SK-N-SH (cell line): Measurements from ENCODE around the gene OGDHL. TPM values are rescaled to one million over a fixed set of nuclear protein-coding genes. Genes with fewer than 3 reads are reported as not detected.

ENCODE experiments used
- CTCF ChIA-PET: fragments of 300-600, 350-600 bp; formaldehyde crosslinking; extraction: SDS; loops from one replicate; lab custom pipeline; 2021; lab: Yijun Ruan, JAX
- POLR2A ChIA-PET: fragments of 350-600 bp; sonication (Branson Sonifier 250); formaldehyde crosslinking; extraction: SDS; loops from one replicate; lab custom pipeline; 2020; ENCODE audit warnings: antibody characterized with exemption, inconsistent platforms; lab: Yijun Ruan, JAX
- DNase-seq: peaks from one replicate; pipeline ENCODE4 v3.0.0; 2012
- H2AFZ ChIP-seq: fragments of 200-600 bp; sonication (generic); 2 replicates; pipeline ENCODE4 v1.8.1; 2016; ENCODE audit warnings: antibody characterized with exemption, mild to moderate bottlenecking, low read depth
- H3F3A ChIP-seq: fragments of 200-600 bp; sonication (generic); replicated peaks from 2 replicates; pipeline ENCODE3; 2016; ENCODE audit warnings: antibody characterized with exemption, mild to moderate bottlenecking; ENCODE audit not compliant: insufficient read depth
- H3K27ac ChIP-seq, 2 experiments: fragments of 200-500 bp in 1 of 2; fragments of 200-600 bp in 1 of 2; sonication (Bioruptor generic) in 1 of 2; sonication (generic), shearing (Covaris generic) in 1 of 2; 2 replicates each; pipeline versions ENCODE4 v1.5.1 to v1.6.1; 2014 to 2016; ENCODE audit warnings: low read depth in 2 of 2, inconsistent platforms in 1 of 2, low read length in 1 of 2, mild to moderate bottlenecking in 1 of 2, mixed read lengths in 1 of 2
- H3K27me3 ChIP-seq: fragments of 200-600 bp; sonication (generic), shearing (Covaris generic); 2 replicates; pipeline ENCODE4 v1.6.1; 2016; ENCODE audit warnings: mixed run types; ENCODE audit not compliant: insufficient read depth
- H3K36me3 ChIP-seq, 2 experiments: fragments of 200-500 bp in 1 of 2; fragments of 200-600 bp in 1 of 2; sonication (Bioruptor generic) in 1 of 2; sonication (generic) in 1 of 2; replicated peaks in 1 of 2; 2 replicates each; pipeline versions ENCODE3 to v1.5.1; 2014 to 2016; ENCODE audit warnings: low read length in 1 of 2, mild to moderate bottlenecking in 1 of 2; ENCODE audit not compliant: insufficient read depth in 2 of 2, control insufficient read depth in 1 of 2
- H3K4me1 ChIP-seq, 2 experiments: fragments of 200-500 bp in 1 of 2; fragments of 200-600 bp in 1 of 2; sonication (Bioruptor generic) in 1 of 2; sonication (generic), shearing (Covaris generic) in 1 of 2; 2 replicates each; pipeline versions ENCODE4 v1.5.1 to v1.6.1; 2014 to 2016; ENCODE audit warnings: low read depth in 1 of 2, low read length in 1 of 2, mixed run types in 1 of 2; ENCODE audit not compliant: insufficient read depth in 2 of 2, control insufficient read depth in 1 of 2
- H3K4me2 ChIP-seq: fragments of 200-600 bp; sonication (generic), shearing (Covaris generic); 2 replicates; pipeline ENCODE4 v1.6.1; 2017; ENCODE audit warnings: mixed run types
- H3K4me3 ChIP-seq, 2 experiments: fragments of 200-500 bp in 1 of 2; fragments of 200-600 bp in 1 of 2; sonication (Bioruptor generic) in 1 of 2; sonication (generic), shearing (Covaris generic) in 1 of 2; 2 replicates each; pipeline versions ENCODE4 v1.5.1 to v1.8.1; 2014 to 2016; ENCODE audit warnings: low read depth in 2 of 2, inconsistent platforms in 1 of 2, low read length in 1 of 2, mild to moderate bottlenecking in 1 of 2, mixed read lengths in 1 of 2, moderate library complexity in 1 of 2
- H3K79me2 ChIP-seq: fragments of 200-600 bp; sonication (generic); 2 replicates; pipeline ENCODE4 v1.8.1; 2017; ENCODE audit warnings: mild to moderate bottlenecking; ENCODE audit not compliant: insufficient read depth
- H3K9ac ChIP-seq: fragments of 200-600 bp; sonication (generic); 2 replicates; pipeline ENCODE4 v1.6.1; 2017; ENCODE audit warnings: mixed run types
- H3K9me2 ChIP-seq: fragments of 200-600 bp; sonication (generic); 2 replicates; pipeline ENCODE4 v1.6.1; 2017; ENCODE audit warnings: mixed run types
- H3K9me3 ChIP-seq: fragments of 200-600 bp; sonication (generic); 2 replicates; pipeline ENCODE4 v1.6.1; 2017; ENCODE audit warnings: mixed run types, mild to moderate bottlenecking, moderate library complexity
- H4K20me1 ChIP-seq: fragments of 200-600 bp; sonication (generic); 2 replicates; pipeline ENCODE4 v1.6.1; 2017; ENCODE audit warnings: mild to moderate bottlenecking, mixed run types; ENCODE audit not compliant: insufficient read depth
- CHD2 ChIP-seq: fragments of 150-350 bp; IDR thresholded peaks from 2 replicates; pipeline ENCODE4 v1.6.1; 2018; ENCODE audit warnings: low read length; ENCODE audit not compliant: partially characterized antibody
- ELF1 ChIP-seq: IDR thresholded peaks from 2 replicates; pipeline ENCODE4 v1.4.0; 2012
- FOSL2 ChIP-seq: IDR thresholded peaks from 2 replicates; pipeline ENCODE4 v1.4.0; 2012; ENCODE audit warnings: low read depth, mild to moderate bottlenecking, moderate library complexity, borderline replicate concordance
- FOXJ3 ChIP-seq: sonication (generic); formaldehyde crosslinking; IDR thresholded peaks from 2 replicates; pipeline ENCODE4 v1.5.1; 2020; ENCODE audit warnings: mild to moderate bottlenecking, missing genetic modification reagents
- JUND ChIP-seq: IDR thresholded peaks from 2 replicates; pipeline ENCODE4 v1.4.0; 2012
- NRF1 ChIP-seq: IDR thresholded peaks from 2 replicates; pipeline ENCODE4 v1.6.1; 2012; ENCODE audit warnings: low read depth, mild to moderate bottlenecking, low read length
- POLR2AphosphoS5 ChIP-seq: IDR thresholded peaks from 2 replicates; pipeline ENCODE4 v1.6.1; 2012; ENCODE audit warnings: low read depth, low read length
- RCOR1 ChIP-seq: fragments of 150-350 bp; IDR thresholded peaks from 2 replicates; pipeline ENCODE4 v1.6.1; 2017; ENCODE audit warnings: antibody characterized with exemption, low read length
- WGBS: methylation state at CpG from one replicate; pipeline ENCODE4 v1.1.6; 2017; ENCODE audit warnings: low lambda C conversion rate; 5-methylcytosine and 5-hydroxymethylcytosine counted together
- polyA plus RNA-seq, 3 experiments: library from polyadenylated mRNA; depleted of rRNA; stranded (reverse); fragments of >200 nt; gene quantifications; 2 replicates each; pipeline ENCODE4 v1.2.3, GENCODE V29; 2012
- TF ChIP-seq, protein P1 (sequence below): IDR thresholded peaks from 2 replicates; pipeline ENCODE4; 2012
- TF ChIP-seq, protein P2 (sequence below): IDR thresholded peaks from 2 replicates; pipeline ENCODE4 v1.4.0; 2012; ENCODE audit warnings: low read depth
- TF ChIP-seq, protein P3 (sequence below): IDR thresholded peaks from 2 replicates; pipeline ENCODE4 v1.4.0; 2012; ENCODE audit warnings: low read depth, borderline replicate concordance

The OGDHL gene
- polyA plus RNA-seq, 1 of the 3 experiments (the other 2 are of a cell fraction): 25.4 TPM

DNA sequence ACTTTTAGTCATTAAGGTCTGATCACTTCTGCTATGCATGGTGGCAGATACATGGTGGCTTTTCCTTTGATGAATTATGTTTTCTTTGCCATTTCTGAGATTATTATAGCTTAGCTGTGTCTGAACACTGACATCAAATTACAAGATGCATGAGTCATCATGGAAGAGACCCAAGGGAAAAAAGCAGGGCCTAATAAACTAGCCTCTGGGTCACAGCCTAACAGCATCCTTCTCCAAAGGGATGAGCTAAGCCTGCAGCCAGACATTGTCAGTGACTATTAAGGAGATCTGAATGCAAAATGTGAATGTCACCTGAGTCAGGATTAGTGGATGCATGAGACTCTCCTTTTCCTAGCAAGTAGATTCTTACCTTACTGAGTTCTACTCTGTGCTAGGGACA lies 19.1 kb upstream of the OGDHL start:
- TF ChIP-seq FOXJ3 (CRISPR knock-in tag) (no peak), FOSL2 (peak; percentile 56; the same call in 1 of the 2 replicates), ELF1 (no peak), JUND (peak; percentile 48), RCOR1 (no peak)
- TF ChIP-seq, protein P1, sequence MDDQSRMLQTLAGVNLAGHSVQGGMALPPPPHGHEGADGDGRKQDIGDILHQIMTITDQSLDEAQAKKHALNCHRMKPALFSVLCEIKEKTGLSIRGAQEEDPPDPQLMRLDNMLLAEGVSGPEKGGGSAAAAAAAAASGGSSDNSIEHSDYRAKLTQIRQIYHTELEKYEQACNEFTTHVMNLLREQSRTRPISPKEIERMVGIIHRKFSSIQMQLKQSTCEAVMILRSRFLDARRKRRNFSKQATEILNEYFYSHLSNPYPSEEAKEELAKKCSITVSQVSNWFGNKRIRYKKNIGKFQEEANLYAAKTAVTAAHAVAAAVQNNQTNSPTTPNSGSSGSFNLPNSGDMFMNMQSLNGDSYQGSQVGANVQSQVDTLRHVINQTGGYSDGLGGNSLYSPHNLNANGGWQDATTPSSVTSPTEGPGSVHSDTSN: peak; percentile 29; the same call in 1 of the 2 replicates
- TF ChIP-seq, protein P2, sequence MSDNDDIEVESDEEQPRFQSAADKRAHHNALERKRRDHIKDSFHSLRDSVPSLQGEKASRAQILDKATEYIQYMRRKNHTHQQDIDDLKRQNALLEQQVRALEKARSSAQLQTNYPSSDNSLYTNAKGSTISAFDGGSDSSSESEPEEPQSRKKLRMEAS: no peak
- TF ChIP-seq, all 33 proteins: peak for 3
- Histone ChIP-seq H2AFZ (no peak overlapping the region), H3K79me2 (no peaks in the 10 kb centered on the region), H3K36me3 (no peaks in the 10 kb centered on the region), H4K20me1 (no peaks in the 10 kb centered on the region), H3K4me1 (peaks cover 0 to 3% of the 10 kb centered on the region in 2 experiments; a peak in 1 of 4 replicates), H3K9me3 (no peaks in the 10 kb centered on the region), H3K4me2 (no peak overlapping the region), H3K9ac (no peak overlapping the region), H3K9me2 (no peaks in the 10 kb centered on the region), H3K27ac (no peak overlapping the region), H3F3A (peaks cover 4% of the 10 kb centered on the region), H3K4me3 (no peak overlapping the region), H3K27me3 (no peaks in the 10 kb centered on the region)
- CTCF ChIA-PET: interaction anchor here (1.1 to 4.9 kb wide), 2 partner anchors 116 to 187 kb away, joined by 3 to 30 read pairs; no protein-coding TSS in a partner anchor
- no peak for DNase-seq
- POLR2A ChIA-PET: no interaction called here

DNA sequence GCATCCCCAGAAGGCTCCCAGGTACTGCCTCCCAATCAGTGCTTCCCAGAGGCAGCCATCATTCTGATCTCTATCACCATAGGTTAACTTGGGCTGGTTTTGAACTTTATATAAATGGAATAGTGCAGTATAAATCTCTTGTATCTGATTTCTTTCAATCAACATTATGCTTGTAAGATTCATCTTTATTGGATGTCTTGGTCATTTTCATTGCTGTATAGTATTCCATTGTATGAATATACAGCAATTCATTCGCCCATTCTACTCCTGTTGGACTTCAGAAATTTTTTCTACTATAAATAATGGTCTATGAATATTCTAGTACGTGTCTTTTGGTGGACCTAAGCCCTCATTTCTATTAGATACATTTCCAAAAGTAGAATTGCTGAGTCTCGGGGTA lies 16.1 kb upstream of the OGDHL start:
- H3K27me3 ChIP-seq: no peaks in the 10 kb centered on the region
- H3K4me2 ChIP-seq: no peak overlapping the region
- no peak overlapping the region for H2AFZ ChIP-seq
- no peaks in the 10 kb centered on the region for H4K20me1 ChIP-seq
- H3K4me3 ChIP-seq: no peak overlapping the region
- POLR2A ChIA-PET: no interaction called here
- H3K36me3 ChIP-seq: no peaks in the 10 kb centered on the region
- CTCF ChIA-PET: no interaction called here
- 43% methylated on average over 3 of the region's 3 CpGs for whole genome bisulfite sequencing
- DNase-seq: no peak
- no peaks in the 10 kb centered on the region for H3K79me2 ChIP-seq
- no peaks in the 10 kb centered on the region for H3K9me3 ChIP-seq
- H3K9me2 ChIP-seq: no peaks in the 10 kb centered on the region
- H3K27ac ChIP-seq: no peak overlapping the region
- TF ChIP-seq POLR2AphosphoS5 (no peak), CHD2 (no peak), NRF1 (no peak)
- TF ChIP-seq, protein P2: no peak
- TF ChIP-seq, protein P3, sequence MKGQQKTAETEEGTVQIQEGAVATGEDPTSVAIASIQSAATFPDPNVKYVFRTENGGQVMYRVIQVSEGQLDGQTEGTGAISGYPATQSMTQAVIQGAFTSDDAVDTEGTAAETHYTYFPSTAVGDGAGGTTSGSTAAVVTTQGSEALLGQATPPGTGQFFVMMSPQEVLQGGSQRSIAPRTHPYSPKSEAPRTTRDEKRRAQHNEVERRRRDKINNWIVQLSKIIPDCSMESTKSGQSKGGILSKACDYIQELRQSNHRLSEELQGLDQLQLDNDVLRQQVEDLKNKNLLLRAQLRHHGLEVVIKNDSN: no peak
- H3F3A ChIP-seq: peaks cover 4% of the 10 kb centered on the region
- no peaks in the 10 kb centered on the region; a peak in 1 of 4 replicates for H3K4me1 ChIP-seq
- no peak overlapping the region for H3K9ac ChIP-seq
